Liver (tissue), 9 donors: Measurements from ENCODE around the gene TNIP1. TPM values are rescaled to one million over a fixed set of nuclear protein-coding genes. Genes with fewer than 3 reads are reported as not detected.

Experiments
- DNase-seq: peaks from one replicate; pipeline ENCODE4 v3.0.0-alpha.2; 2017; ENCODE audit warnings: low spot score
- H3K27ac ChIP-seq, 2 donors: one replicate each; pipeline ENCODE4 v1.7.0; 2013; ENCODE audit warnings: inconsistent platforms in 2 of 2, low read length in 2 of 2, control low read depth in 1 of 2, low read depth in 1 of 2, mild to moderate bottlenecking in 1 of 2
- H3K27me3 ChIP-seq, 4 donors: one replicate each; pipeline versions ENCODE4 v1.6.1 to v1.7.0; 2013; ENCODE audit warnings: low read length in 3 of 4, inconsistent platforms in 1 of 4, mild to moderate bottlenecking in 1 of 4, moderate library complexity in 1 of 4; ENCODE audit not compliant: control insufficient read depth in 4 of 4, insufficient read depth in 4 of 4
- H3K36me3 ChIP-seq, 4 donors: one replicate each; pipeline versions ENCODE4 v1.6.1 to v1.7.0; 2013; ENCODE audit warnings: low read length in 3 of 4, mild to moderate bottlenecking in 3 of 4, low read depth in 1 of 4, moderate library complexity in 1 of 4; ENCODE audit not compliant: control insufficient read depth in 4 of 4, insufficient read depth in 3 of 4
- H3K4me1 ChIP-seq, 4 donors: one replicate each; pipeline versions ENCODE4 v1.6.1 to v1.7.0; 2013; ENCODE audit warnings: low read length in 3 of 4, mild to moderate bottlenecking in 3 of 4, moderate library complexity in 1 of 4; ENCODE audit not compliant: control insufficient read depth in 4 of 4, insufficient read depth in 4 of 4
- H3K4me3 ChIP-seq, 3 donors: one replicate each; pipeline versions ENCODE4 v1.6.1 to v1.7.0; 2013; ENCODE audit warnings: low read length in 3 of 3, control low read depth in 1 of 3, low read depth in 1 of 3, mild to moderate bottlenecking in 1 of 3
- H3K9ac ChIP-seq, 2 donors: one replicate each; pipeline ENCODE4 v1.7.0; 2013; ENCODE audit warnings: low read length in 2 of 2, mild to moderate bottlenecking in 2 of 2, moderate library complexity in 2 of 2, control low read depth in 1 of 2, low read depth in 1 of 2
- H3K9me3 ChIP-seq, 4 donors: one replicate each; pipeline versions ENCODE4 v1.6.1 to v1.7.0; 2013; ENCODE audit warnings: low read length in 3 of 4; ENCODE audit not compliant: control insufficient read depth in 4 of 4
- CTCF ChIP-seq: fragments of 150-350 bp; IDR thresholded peaks from 2 replicates; pipeline ENCODE4 v1.5.1; 2017; ENCODE audit warnings: improper control_type of control experiment, low read depth, low read length; ENCODE audit not compliant: missing input control
- HNF4G ChIP-seq: IDR thresholded peaks from 2 replicates; pipeline ENCODE4 v1.6.1; 2016; ENCODE audit warnings: antibody characterized with exemption
- JUND ChIP-seq, 2 donors: IDR thresholded peaks; 2 replicates each; pipeline ENCODE4 v1.6.1; 2016; ENCODE audit warnings: antibody characterized with exemption in 2 of 2
- MAX ChIP-seq: IDR thresholded peaks from 2 replicates; pipeline ENCODE4 v1.6.1; 2016; ENCODE audit warnings: antibody characterized with exemption
- RAD21 ChIP-seq, 2 donors: IDR thresholded peaks; 2 replicates each; pipeline ENCODE4 v1.6.1; 2016; ENCODE audit warnings: antibody characterized with exemption in 2 of 2, mild to moderate bottlenecking in 2 of 2
- REST ChIP-seq: IDR thresholded peaks from 2 replicates; pipeline ENCODE4 v1.6.1; 2016; ENCODE audit warnings: antibody characterized with exemption, mild to moderate bottlenecking
- RXRA ChIP-seq, 2 donors: IDR thresholded peaks; 2 replicates each; pipeline ENCODE4 v1.6.1; 2017 to 2018; ENCODE audit warnings: antibody characterized with exemption in 2 of 2, mild to moderate bottlenecking in 1 of 2
- TAF1 ChIP-seq: conservative IDR thresholded peaks from 2 replicates; pipeline ENCODE4 v1.6.1; 2016; ENCODE audit warnings: antibody characterized with exemption, mild to moderate bottlenecking
- ZBTB33 ChIP-seq: IDR thresholded peaks from 2 replicates; pipeline ENCODE4 v1.6.1; 2016; ENCODE audit warnings: antibody characterized with exemption
- WGBS: extraction: QIAGEN DNeasy Blood & Tissue Kit; methylation state at CpG from one replicate; pipeline ENCODE4 v1.1.7; 2013; 5-methylcytosine and 5-hydroxymethylcytosine counted together
- polyA plus RNA-seq, 2 donors: library from polyadenylated mRNA; stranded (reverse) in 1 of 2; unstranded in 1 of 2; fragments of 200-250 nt in 1 of 2; fragments of >200 nt in 1 of 2; fragmentation: Nextera tagmentation in 1 of 2; extraction: Ambion mirVana in 1 of 2; gene quantifications; one replicate each; pipeline versions ENCODE4 v1.2.1 to v1.2.3, GENCODE V29; 2013 to 2015
- total RNA-seq, 2 donors: library from RNA; depleted of rRNA; stranded (reverse); fragments of >200 nt; gene quantifications; one replicate each; pipeline ENCODE4 v1.2.3, GENCODE V29; 2014
- TF ChIP-seq, protein P1 (sequence below): IDR thresholded peaks from 2 replicates; pipeline ENCODE4 v1.6.1; 2016; ENCODE audit warnings: antibody characterized with exemption
- donor health status: healthy.
- donor health status: healthy.
- donor health status: healthy.
- donor health status: healthy.
- donor health status: healthy.

TNIP1 gene
- total and polyA plus RNA-seq, 4 donors, result 33.2 to 101 (median 48.0) TPM

- 57% methylated on average over 7 of the region's 7 CpGs for WGBS
- Histone ChIP-seq H3K9ac (no peak overlapping the region), H3K36me3 (peaks cover 7 to 53% (median 43%) of the 10 kb centered on the region in 4 donors), H3K4me3 (no peak overlapping the region), H3K27me3 (no peaks in the 10 kb centered on the region), H3K27ac (no peak overlapping the region), H3K4me1 (peaks cover 0 to 11% (median 3%) of the 10 kb centered on the region in 4 donors), H3K9me3 (no peaks in the 10 kb centered on the region)
- no peak for DNase-seq
- no peak for TF ChIP-seq RXRA (IDR thresholded peaks at IDR 0.05)
- peak; percentile 42 for TF ChIP-seq CTCF
- TF ChIP-seq HNF4G, result no peak
- TF ChIP-seq RAD21 (IDR thresholded peaks at IDR 0.05), result peak; percentile 71 to 78
Observed at GRCh38 chr5:151048526-151048925, 32.3 kb downstream of the TNIP1 start.

DNA sequence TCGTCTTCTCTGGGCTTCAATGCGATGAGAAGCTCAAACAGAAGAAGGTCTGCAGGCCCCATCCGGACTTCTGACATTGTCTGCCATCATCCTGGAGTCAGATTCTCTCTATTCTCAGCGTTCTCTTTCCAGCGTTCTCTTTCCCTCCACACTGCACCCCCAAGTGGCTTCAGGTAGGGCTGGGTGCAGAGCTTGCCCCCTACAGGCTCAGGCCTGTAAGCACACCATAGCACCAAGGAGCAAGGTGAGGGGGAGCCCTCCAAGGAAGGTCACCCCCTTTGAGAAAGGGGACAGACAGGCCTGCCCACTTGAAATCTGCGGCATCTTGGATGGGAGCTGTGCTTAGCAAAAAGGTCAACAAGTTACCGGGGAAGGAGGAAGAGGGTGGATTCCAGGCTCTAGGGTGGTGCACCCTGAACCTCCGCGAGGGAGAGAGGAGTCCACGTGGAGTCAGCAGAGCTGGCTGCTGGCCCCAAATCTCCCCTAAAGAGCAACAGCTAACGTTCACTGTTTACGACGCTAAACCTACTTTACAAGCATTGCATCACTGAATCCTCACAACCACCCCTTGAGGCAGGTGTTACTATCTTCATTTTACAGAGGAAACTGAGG, 32.9 kb downstream of the TNIP1 start:
- no peak for DNase-seq
- Histone ChIP-seq H3K9ac (no peak overlapping the region), H3K27ac (no peak overlapping the region)

DNA sequence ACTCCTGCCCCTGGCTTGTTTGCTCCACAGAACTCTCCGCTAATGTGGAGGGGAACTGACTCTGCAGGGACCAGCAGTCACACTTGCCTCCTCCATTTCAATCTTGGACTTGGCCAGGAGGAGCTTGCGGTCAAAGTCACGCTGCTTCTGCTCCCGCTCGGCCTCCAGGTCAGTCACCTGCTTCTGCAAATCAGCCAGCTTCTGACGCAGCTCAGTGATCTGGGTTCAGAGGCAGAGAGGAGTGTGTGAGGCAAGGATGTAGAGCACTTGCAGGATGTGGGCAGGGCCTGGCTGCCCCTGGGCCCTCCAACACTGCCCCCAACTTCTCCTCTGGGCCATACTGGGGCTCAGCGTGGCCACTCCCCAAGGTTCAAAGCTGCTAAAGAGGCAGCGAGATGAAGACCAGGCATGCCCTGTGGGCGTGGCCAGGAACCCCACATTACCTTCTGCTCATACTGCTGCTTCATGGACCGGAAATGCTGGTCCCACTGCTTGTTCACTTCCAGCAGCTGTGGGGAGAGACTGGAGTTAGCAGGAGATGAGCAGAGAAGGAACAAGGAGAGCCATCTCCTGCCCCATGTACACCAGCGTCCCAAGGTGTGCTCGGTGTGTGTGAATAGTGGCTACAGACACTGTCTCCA, 38.3 kb downstream of the TNIP1 start:
- WGBS, result 57% methylated on average over 12 of the region's 12 CpGs
- H3K4me3 ChIP-seq, result no peak overlapping the region
- no peak overlapping the region for H3K9ac ChIP-seq
- peak; percentile 57 for DNase-seq
- peaks cover 10 to 25% (median 15%) of the 10 kb centered on the region in 4 donors for H3K36me3 ChIP-seq
- H3K27me3 ChIP-seq, result no peaks in the 10 kb centered on the region
- peaks cover 32 to 63% (median 56%) of the 10 kb centered on the region in 4 donors for H3K4me1 ChIP-seq
- H3K27ac ChIP-seq, result peak overlapping the region; percentile 56 to 60
- H3K9me3 ChIP-seq, result no peaks in the 10 kb centered on the region
- TF ChIP-seq HNF4G (peak; percentile 63), TAF1 (no peak), MAX (peak; percentile 62), RXRA (IDR thresholded peaks at IDR 0.05) (peak; percentile 100), JUND (IDR thresholded peaks at IDR 0.05) (peak; percentile 39 to 70), REST (no peak), ZBTB33 (no peak)

More for the DNA sequence above, 32.9 kb downstream of the TNIP1 start:
- Histone ChIP-seq H3K36me3 (peaks cover 7 to 52% (median 41%) of the 10 kb centered on the region in 4 donors), H3K4me3 (no peak overlapping the region), H3K27me3 (no peaks in the 10 kb centered on the region), H3K9me3 (no peaks in the 10 kb centered on the region), H3K4me1 (peaks cover 0 to 17% (median 7%) of the 10 kb centered on the region in 4 donors)
- TF ChIP-seq, protein P1, sequence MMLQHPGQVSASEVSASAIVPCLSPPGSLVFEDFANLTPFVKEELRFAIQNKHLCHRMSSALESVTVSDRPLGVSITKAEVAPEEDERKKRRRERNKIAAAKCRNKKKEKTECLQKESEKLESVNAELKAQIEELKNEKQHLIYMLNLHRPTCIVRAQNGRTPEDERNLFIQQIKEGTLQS, result no peak
- TF ChIP-seq RAD21 (IDR thresholded peaks at IDR 0.05) (peak; percentile 81 to 89), CTCF (peak; percentile 71)
- WGBS, result 64% methylated on average over 13 of the region's 13 CpGs
